ENCODE data around the gene SH2D4B. TPM values are rescaled to one million over a fixed set of nuclear protein-coding genes. Genes with fewer than 3 reads are reported as not detected.
A peak's percentile ranks its signal among the peaks of the same experiment; 100 is the strongest.

Gene SH2D4B
- total RNA-seq, 2 experiments from 2014 or later: 0.03 TPM; not detected in 1

GRCh38 chr10:80681142-80681541, 143.4 kb downstream of the SH2D4B start:
- H3K4me1 ChIP-seq (ENCODE audit: insufficient read depth, low read length, poor library complexity, severe bottlenecking): no peaks in the 10 kb centered on the region
- no peak overlapping the region for H3K4me3 ChIP-seq (ENCODE audit: low read depth, low read length, poor library complexity, severe bottlenecking)
- H3K36me3 ChIP-seq (ENCODE audit: insufficient read depth, low read length): no peaks in the 10 kb centered on the region
- POLR2A ChIA-PET: interaction anchor here (0.7 to 1.5 kb wide), 3 partner anchors 10 to 13 kb away, joined by 3 read pairs; no protein-coding TSS in a partner anchor
- H3K4me2 ChIP-seq (ENCODE audit: low read length): no peak overlapping the region
- BruUV-seq (replicated peaks): no TSS peak
- no peaks in the 10 kb centered on the region for H3K9me2 ChIP-seq (ENCODE audit: insufficient read depth, low read length)
- DNase-seq (ENCODE audit: low spot score): no peak
- no peaks in the 10 kb centered on the region for H3K79me2 ChIP-seq (ENCODE audit: insufficient read depth, low read depth, low read length)
- no peaks in the 10 kb centered on the region for H4K20me1 ChIP-seq (ENCODE audit: insufficient read depth, low read length)
- H2AFZ ChIP-seq (ENCODE audit: low read length): no peak overlapping the region
- H3K9me3 ChIP-seq (ENCODE audit: low read length): no peaks in the 10 kb centered on the region
- no peak overlapping the region for H3K27ac ChIP-seq (ENCODE audit: low read depth, low read length, poor library complexity, severe bottlenecking)
- TF ChIP-seq CTCF (conservative IDR thresholded peaks at IDR 0.05; ENCODE audit: low read length) (no peak), EZH2phosphoT487 (IDR thresholded peaks at IDR 0.05; ENCODE audit: borderline replicate concordance, low read depth, low read length) (no peak)
- CTCF ChIA-PET (ENCODE audit: unreplicated experiment): no interaction called here
- intact Hi-C loops (cut with micrococcal nuclease; ENCODE audit: unreplicated experiment): no loop called here

- Histone ChIP-seq H3K79me2 (ENCODE audit: insufficient read depth, low read depth, low read length) (no peaks in the 10 kb centered on the region), H3K4me1 (ENCODE audit: insufficient read depth, low read length, poor library complexity, severe bottlenecking) (no peaks in the 10 kb centered on the region), H3K9me3 (ENCODE audit: low read length) (no peaks in the 10 kb centered on the region), H3K4me2 (ENCODE audit: low read length) (no peak overlapping the region), H3K27ac (ENCODE audit: low read depth, low read length, poor library complexity, severe bottlenecking) (no peak overlapping the region), H3K36me3 (ENCODE audit: insufficient read depth, low read length) (no peaks in the 10 kb centered on the region), H4K20me1 (ENCODE audit: insufficient read depth, low read length) (no peaks in the 10 kb centered on the region), H3K9me2 (ENCODE audit: insufficient read depth, low read length) (no peaks in the 10 kb centered on the region), H2AFZ (ENCODE audit: low read length) (peak overlapping the region; percentile 58), H3K4me3 (ENCODE audit: low read depth, low read length, poor library complexity, severe bottlenecking) (no peak overlapping the region)
- BruUV-seq (replicated peaks): no TSS peak
- peak; percentile 76 for DNase-seq (ENCODE audit: low spot score)
- POLR2A ChIA-PET: interaction anchor here (0.5 kb wide), 1 partner anchor 111 kb away, joined by 3 read pairs; no protein-coding TSS in a partner anchor
- TF ChIP-seq EZH2phosphoT487 (IDR thresholded peaks at IDR 0.05; ENCODE audit: borderline replicate concordance, low read depth, low read length) (no peak), CTCF (conservative IDR thresholded peaks at IDR 0.05; ENCODE audit: low read length) (no peak)
- CTCF ChIA-PET (ENCODE audit: unreplicated experiment): interaction anchor here (0.5 kb wide), 1 partner anchor 84 kb away, joined by 3 read pairs; no protein-coding TSS in a partner anchor
- intact Hi-C loops (cut with micrococcal nuclease; ENCODE audit: unreplicated experiment): no loop called here
Observed at GRCh38 chr10:80684259-80684658, 146.6 kb downstream of the SH2D4B start.

GRCh38 chr10:80685355-80685754, 147.7 kb downstream of the SH2D4B start:
- CTCF ChIA-PET (ENCODE audit: unreplicated experiment): interaction anchor here (0.6 kb wide), 1 partner anchor 126 kb away, joined by 3 read pairs; no protein-coding TSS in a partner anchor

More at GRCh38 chr10:80685355-80685754, 147.7 kb downstream of the SH2D4B start:
- Histone ChIP-seq H3K36me3 (ENCODE audit: insufficient read depth, low read length) (no peaks in the 10 kb centered on the region), H3K27ac (ENCODE audit: low read depth, low read length, poor library complexity, severe bottlenecking) (no peak overlapping the region), H3K79me2 (ENCODE audit: insufficient read depth, low read depth, low read length) (no peaks in the 10 kb centered on the region), H3K4me3 (ENCODE audit: low read depth, low read length, poor library complexity, severe bottlenecking) (no peak overlapping the region), H3K9me3 (ENCODE audit: low read length) (no peaks in the 10 kb centered on the region), H3K9me2 (ENCODE audit: insufficient read depth, low read length) (no peaks in the 10 kb centered on the region), H3K4me2 (ENCODE audit: low read length) (no peak overlapping the region), H2AFZ (ENCODE audit: low read length) (no peak overlapping the region), H4K20me1 (ENCODE audit: insufficient read depth, low read length) (no peaks in the 10 kb centered on the region), H3K4me1 (ENCODE audit: insufficient read depth, low read length, poor library complexity, severe bottlenecking) (no peaks in the 10 kb centered on the region)
- no TSS peak for BruUV-seq (replicated peaks)
- DNase-seq (ENCODE audit: low spot score): no peak
- intact Hi-C loops (cut with micrococcal nuclease; ENCODE audit: unreplicated experiment): no loop called here
- POLR2A ChIA-PET: no interaction called here
- TF ChIP-seq CTCF (conservative IDR thresholded peaks at IDR 0.05; ENCODE audit: low read length): no peak
- no peak for TF ChIP-seq EZH2phosphoT487 (IDR thresholded peaks at IDR 0.05; ENCODE audit: borderline replicate concordance, low read depth, low read length)

Data from OCI-LY7 (cell line).